A549 (cell line): Measurements from ENCODE around the gene VPS41. TPM values are rescaled to one million over a fixed set of nuclear protein-coding genes. Genes with fewer than 3 reads are reported as not detected.

Experiments used
- ATAC-seq, 2 experiments: fragments of 200-7000 bp in 1 of 2; fragments of >200 bp in 1 of 2; cut with Nextera tagmentation in 1 of 2; cut with Tn5 transposase in 1 of 2; 3 replicates each; pipeline versions ENCODE4 v1.8.0 to v1.9.1; 2018 to 2020; ENCODE audit warnings: mild to moderate bottlenecking in 1 of 2, moderate library complexity in 1 of 2
- CTCF ChIA-PET: fragments of 300-600 bp; sonication (Branson Sonifier 250); formaldehyde crosslinking; extraction: SDS; loops from one replicate; lab custom pipeline; 2021; ENCODE audit warnings: antibody characterized with exemption, inconsistent platforms; lab: Yijun Ruan, JAX
- POLR2A ChIA-PET: fragments of 350-600 bp; formaldehyde crosslinking; extraction: SDS; loops from one replicate; lab custom pipeline; 2021; ENCODE audit warnings: antibody characterized with exemption, inconsistent platforms; lab: Yijun Ruan, JAX
- DNase-seq, 2 experiments: peaks; one replicate each; pipeline versions ENCODE4 v3.0.0 to v3.0.0-alpha.2; 2011 to 2016; ENCODE audit warnings: low read depth in 1 of 2, low spot score in 1 of 2
- FAIRE-seq: peaks from 2 replicates; lab custom pipeline; 2011; peaks lifted over from hg19 to GRCh38; lab: Jason Lieb, UNC
- H3K27ac ChIP-seq, 2 experiments: fragments of >200 bp; sonication (Bioruptor Twin); formaldehyde crosslinking; 3 replicates each; pipeline ENCODE4 v1.5.1; 2016 to 2017
- H3K4me1 ChIP-seq: fragments of >200 bp; sonication (Bioruptor Twin); formaldehyde crosslinking; 3 replicates; pipeline ENCODE4 v1.6.1; 2016
- H3K4me2 ChIP-seq: fragments of >200 bp; sonication (Bioruptor Twin); formaldehyde crosslinking; 3 replicates; pipeline ENCODE4 v1.6.1; 2016
- H3K4me3 ChIP-seq: fragments of >200 bp; sonication (Bioruptor Twin); formaldehyde crosslinking; 3 replicates; pipeline ENCODE4 v1.5.1; 2016
- H3K9me3 ChIP-seq: fragments of >200 bp; sonication (Bioruptor Twin); formaldehyde crosslinking; 3 replicates; pipeline ENCODE4 v1.6.1; 2016
- CHD2 ChIP-seq: fragments of 150-350 bp; IDR thresholded peaks from 2 replicates; pipeline ENCODE4 v1.6.1; 2014; ENCODE audit warnings: low read length; ENCODE audit not compliant: partially characterized antibody
- CHD4 ChIP-seq: fragments of 200-600 bp; sonication (generic); IDR thresholded peaks from 2 replicates; pipeline ENCODE4 v1.6.1; 2016; ENCODE audit warnings: antibody characterized with exemption, mild to moderate bottlenecking, borderline replicate concordance
- E2F6 ChIP-seq: IDR thresholded peaks from 2 replicates; pipeline ENCODE4 v1.6.1; 2012; ENCODE audit warnings: low read depth, borderline replicate concordance
- KDM1A ChIP-seq: fragments of 200-600 bp; sonication (generic); IDR thresholded peaks from 2 replicates; pipeline ENCODE4 v1.6.1; 2016; ENCODE audit warnings: low read depth, mild to moderate bottlenecking
- MYC ChIP-seq: IDR thresholded peaks from 2 replicates; pipeline ENCODE4 v1.6.1; 2012; ENCODE audit warnings: mild to moderate bottlenecking, inconsistent platforms, low read length, improper control_type of control experiment, borderline replicate concordance
- NPAS2 ChIP-seq: fragments of 250-450 bp; sonication (Bioruptor Pico); IDR thresholded peaks from 2 replicates; pipeline ENCODE4 v1.8.0; 2022; ENCODE audit warnings: mild to moderate bottlenecking, moderate library complexity, borderline replicate concordance
- PHF8 ChIP-seq: fragments of 200-600 bp; sonication (generic); IDR thresholded peaks from 2 replicates; pipeline ENCODE4 v1.6.1; 2016; ENCODE audit warnings: low read depth, mild to moderate bottlenecking, antibody characterized with exemption, moderate library complexity, borderline replicate concordance
- POLR2AphosphoS2 ChIP-seq: conservative IDR thresholded peaks from 2 replicates; pipeline ENCODE4 v1.6.1; 2012; ENCODE audit warnings: low read length, improper control_type of control experiment, inconsistent platforms
- RAD21 ChIP-seq, 2 experiments: fragments of >200 bp in 1 of 2; sonication (Bioruptor Twin) in 1 of 2; formaldehyde crosslinking in 1 of 2; IDR thresholded peaks in 1 of 2; conservative IDR thresholded peaks in 1 of 2; 2 replicates in 1 of 2; 3 replicates in 1 of 2; pipeline ENCODE4 v1.6.1; 2012 to 2018; ENCODE audit warnings: inconsistent platforms in 1 of 2
- RARB ChIP-seq: fragments of 250-450 bp; sonication (Bioruptor Pico); IDR thresholded peaks from 2 replicates; pipeline ENCODE4 v1.8.0; 2021; ENCODE audit warnings: mild to moderate bottlenecking, moderate library complexity
- RCOR1 ChIP-seq: fragments of 150-350 bp; IDR thresholded peaks from 2 replicates; pipeline ENCODE4 v1.6.1; 2014; ENCODE audit warnings: antibody characterized with exemption, low read length, low read depth
- RFX5 ChIP-seq: fragments of 450-650 bp; IDR thresholded peaks from 2 replicates; pipeline ENCODE4 v1.7.1; 2014; ENCODE audit warnings: antibody characterized with exemption, mild to moderate bottlenecking, moderate library complexity
- RNF2 ChIP-seq: fragments of 200-600 bp; sonication (generic); IDR thresholded peaks from 2 replicates; pipeline ENCODE4 v1.6.1; 2016; ENCODE audit warnings: low read depth, mild to moderate bottlenecking, antibody characterized with exemption, moderate library complexity, borderline replicate concordance
- SMC3 ChIP-seq: fragments of >200 bp; sonication (Bioruptor Twin); formaldehyde crosslinking; IDR thresholded peaks from 3 replicates; pipeline ENCODE4 v1.6.1; 2018; ENCODE audit warnings: inconsistent platforms
- SREBF2 ChIP-seq: fragments of 450-650 bp; IDR thresholded peaks from 2 replicates; pipeline ENCODE4 v1.6.1; 2014; ENCODE audit warnings: mild to moderate bottlenecking, moderate library complexity
- ZFP36 ChIP-seq: fragments of 450-650 bp; IDR thresholded peaks from 2 replicates; pipeline ENCODE4 v1.6.1; 2014; ENCODE audit warnings: borderline replicate concordance; ENCODE audit not compliant: partially characterized antibody
- WGBS: methylation state at CpG from one replicate; pipeline ENCODE4 v1.1.6; 2017; ENCODE audit errors: missing lambda C conversion rate; 5-methylcytosine and 5-hydroxymethylcytosine counted together
- polyA plus RNA-seq, 4 experiments: library from polyadenylated mRNA; depleted of rRNA in 3 of 4; stranded (reverse); fragments of >200 nt; fragmentation: RNase III in 1 of 4; extraction: RNeasy Plus Mini Kit Qiagen cat#74134 plus additional on column Dnase treatment in 1 of 4; gene quantifications; 2 replicates in 3 of 4; 3 replicates in 1 of 4; pipeline ENCODE4 v1.2.3, GENCODE V29; 2011 to 2017
- TF ChIP-seq, protein P1 (sequence below): fragments of 250-450 bp; sonication (Bioruptor Pico); IDR thresholded peaks from 2 replicates; pipeline ENCODE4 v1.5.0; 2020; ENCODE audit warnings: low read depth, mild to moderate bottlenecking, moderate library complexity
- TF ChIP-seq, protein P2 (sequence below): IDR thresholded peaks from 2 replicates; pipeline ENCODE4 v1.6.1; 2012
- TF ChIP-seq, protein P3 (sequence below): fragments of >200 bp; sonication (Bioruptor Twin); formaldehyde crosslinking; IDR thresholded peaks from 2 replicates; pipeline ENCODE4 v1.6.1; 2016
- TF ChIP-seq, protein P4 (sequence below): fragments of >200 bp; sonication (Bioruptor Twin); formaldehyde crosslinking; IDR thresholded peaks from 3 replicates; pipeline ENCODE4 v1.5.1; 2016
- TF ChIP-seq, protein P5 (sequence below): fragments of 200-600 bp; sonication (generic); IDR thresholded peaks from 2 replicates; pipeline ENCODE4 v1.6.1; 2016; ENCODE audit warnings: antibody characterized with exemption, mild to moderate bottlenecking, moderate library complexity

The VPS41 gene
- polyA plus RNA-seq, 2 of the 4 experiments (the other 2 are of a cell fraction), result 24.6 to 59.9 TPM

DNA sequence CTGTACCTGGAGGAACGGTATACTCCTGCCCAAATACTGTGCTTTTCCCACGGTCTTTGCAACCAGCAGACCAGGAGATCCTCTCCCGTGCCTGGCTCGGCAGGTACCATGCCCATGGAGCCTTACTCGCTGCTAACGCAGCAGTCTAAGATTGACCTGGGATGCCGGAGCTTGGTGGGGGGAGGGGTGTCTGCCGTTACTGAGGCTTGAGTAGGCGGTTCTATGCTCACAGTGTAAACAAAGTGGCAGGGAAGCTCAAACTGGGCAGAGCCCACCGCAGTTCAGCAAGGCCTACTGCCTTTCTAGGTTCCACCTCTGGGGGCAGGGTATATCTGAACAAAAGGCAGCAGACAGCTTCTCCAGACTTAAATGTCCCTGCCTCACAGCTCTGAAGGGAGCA lies 22.7 kb downstream of the VPS41 start:
- WGBS, result 89% methylated on average over 10 of the region's 10 CpGs
- no peaks in the 10 kb centered on the region for H3K4me1 ChIP-seq
- no peak for TF ChIP-seq RFX5
- H3K4me3 ChIP-seq, result no peak overlapping the region
- ChIA-PET POLR2A (no interaction called here), CTCF (interaction anchor here (1.1 kb wide), 1 partner anchor 10 kb away, joined by 3 read pairs; no protein-coding TSS in a partner anchor)
- no peak overlapping the region for H3K4me2 ChIP-seq
- ATAC-seq (no peak), FAIRE-seq (no peak), DNase-seq (no peak)
- H3K27ac ChIP-seq, result no peak overlapping the region
- H3K9me3 ChIP-seq, result peaks cover 4% of the 10 kb centered on the region; the same call in 1 of the 3 replicates

GRCh38 chr7:38883706-38884105 lies 25.3 kb downstream of the VPS41 start:
- ChIA-PET POLR2A (no interaction called here), CTCF (no interaction called here)
- no peak overlapping the region for H3K4me3 ChIP-seq
- ATAC-seq, result no peak
- no peak for DNase-seq
- H3K4me1 ChIP-seq, result no peaks in the 10 kb centered on the region
- WGBS, result 94% methylated on average over 1 of the region's 1 CpG
- no peaks in the 10 kb centered on the region for H3K9me3 ChIP-seq
- no peak for FAIRE-seq
- H3K27ac ChIP-seq, result no peak overlapping the region
- no peak overlapping the region for H3K4me2 ChIP-seq
- TF ChIP-seq, protein P1, sequence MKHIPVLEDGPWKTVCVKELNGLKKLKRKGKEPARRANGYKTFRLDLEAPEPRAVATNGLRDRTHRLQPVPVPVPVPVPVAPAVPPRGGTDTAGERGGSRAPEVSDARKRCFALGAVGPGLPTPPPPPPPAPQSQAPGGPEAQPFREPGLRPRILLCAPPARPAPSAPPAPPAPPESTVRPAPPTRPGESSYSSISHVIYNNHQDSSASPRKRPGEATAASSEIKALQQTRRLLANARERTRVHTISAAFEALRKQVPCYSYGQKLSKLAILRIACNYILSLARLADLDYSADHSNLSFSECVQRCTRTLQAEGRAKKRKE (CRISPR knock-in tag), result no peak
- TF ChIP-seq, protein P2, sequence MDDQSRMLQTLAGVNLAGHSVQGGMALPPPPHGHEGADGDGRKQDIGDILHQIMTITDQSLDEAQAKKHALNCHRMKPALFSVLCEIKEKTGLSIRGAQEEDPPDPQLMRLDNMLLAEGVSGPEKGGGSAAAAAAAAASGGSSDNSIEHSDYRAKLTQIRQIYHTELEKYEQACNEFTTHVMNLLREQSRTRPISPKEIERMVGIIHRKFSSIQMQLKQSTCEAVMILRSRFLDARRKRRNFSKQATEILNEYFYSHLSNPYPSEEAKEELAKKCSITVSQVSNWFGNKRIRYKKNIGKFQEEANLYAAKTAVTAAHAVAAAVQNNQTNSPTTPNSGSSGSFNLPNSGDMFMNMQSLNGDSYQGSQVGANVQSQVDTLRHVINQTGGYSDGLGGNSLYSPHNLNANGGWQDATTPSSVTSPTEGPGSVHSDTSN, result no peak
- TF ChIP-seq RAD21 (conservative IDR thresholded peaks at IDR 0.05 in 1 of 2, IDR thresholded peaks at IDR 0.05 in 1 of 2) (no peak), RNF2 (no peak), KDM1A (no peak), RARB (CRISPR knock-in tag) (no peak), MYC (no peak), SMC3 (no peak), NPAS2 (CRISPR knock-in tag) (no peak), CHD2 (no peak), RCOR1 (no peak), CHD4 (no peak), POLR2AphosphoS2 (no peak), E2F6 (no peak), PHF8 (no peak), SREBF2 (no peak), ZFP36 (no peak)
- TF ChIP-seq, protein P3, sequence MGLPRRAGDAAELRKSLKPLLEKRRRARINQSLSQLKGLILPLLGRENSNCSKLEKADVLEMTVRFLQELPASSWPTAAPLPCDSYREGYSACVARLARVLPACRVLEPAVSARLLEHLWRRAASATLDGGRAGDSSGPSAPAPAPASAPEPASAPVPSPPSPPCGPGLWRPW, result no peak
- TF ChIP-seq, protein P4, sequence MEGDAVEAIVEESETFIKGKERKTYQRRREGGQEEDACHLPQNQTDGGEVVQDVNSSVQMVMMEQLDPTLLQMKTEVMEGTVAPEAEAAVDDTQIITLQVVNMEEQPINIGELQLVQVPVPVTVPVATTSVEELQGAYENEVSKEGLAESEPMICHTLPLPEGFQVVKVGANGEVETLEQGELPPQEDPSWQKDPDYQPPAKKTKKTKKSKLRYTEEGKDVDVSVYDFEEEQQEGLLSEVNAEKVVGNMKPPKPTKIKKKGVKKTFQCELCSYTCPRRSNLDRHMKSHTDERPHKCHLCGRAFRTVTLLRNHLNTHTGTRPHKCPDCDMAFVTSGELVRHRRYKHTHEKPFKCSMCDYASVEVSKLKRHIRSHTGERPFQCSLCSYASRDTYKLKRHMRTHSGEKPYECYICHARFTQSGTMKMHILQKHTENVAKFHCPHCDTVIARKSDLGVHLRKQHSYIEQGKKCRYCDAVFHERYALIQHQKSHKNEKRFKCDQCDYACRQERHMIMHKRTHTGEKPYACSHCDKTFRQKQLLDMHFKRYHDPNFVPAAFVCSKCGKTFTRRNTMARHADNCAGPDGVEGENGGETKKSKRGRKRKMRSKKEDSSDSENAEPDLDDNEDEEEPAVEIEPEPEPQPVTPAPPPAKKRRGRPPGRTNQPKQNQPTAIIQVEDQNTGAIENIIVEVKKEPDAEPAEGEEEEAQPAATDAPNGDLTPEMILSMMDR, result no peak
- TF ChIP-seq, protein P5, sequence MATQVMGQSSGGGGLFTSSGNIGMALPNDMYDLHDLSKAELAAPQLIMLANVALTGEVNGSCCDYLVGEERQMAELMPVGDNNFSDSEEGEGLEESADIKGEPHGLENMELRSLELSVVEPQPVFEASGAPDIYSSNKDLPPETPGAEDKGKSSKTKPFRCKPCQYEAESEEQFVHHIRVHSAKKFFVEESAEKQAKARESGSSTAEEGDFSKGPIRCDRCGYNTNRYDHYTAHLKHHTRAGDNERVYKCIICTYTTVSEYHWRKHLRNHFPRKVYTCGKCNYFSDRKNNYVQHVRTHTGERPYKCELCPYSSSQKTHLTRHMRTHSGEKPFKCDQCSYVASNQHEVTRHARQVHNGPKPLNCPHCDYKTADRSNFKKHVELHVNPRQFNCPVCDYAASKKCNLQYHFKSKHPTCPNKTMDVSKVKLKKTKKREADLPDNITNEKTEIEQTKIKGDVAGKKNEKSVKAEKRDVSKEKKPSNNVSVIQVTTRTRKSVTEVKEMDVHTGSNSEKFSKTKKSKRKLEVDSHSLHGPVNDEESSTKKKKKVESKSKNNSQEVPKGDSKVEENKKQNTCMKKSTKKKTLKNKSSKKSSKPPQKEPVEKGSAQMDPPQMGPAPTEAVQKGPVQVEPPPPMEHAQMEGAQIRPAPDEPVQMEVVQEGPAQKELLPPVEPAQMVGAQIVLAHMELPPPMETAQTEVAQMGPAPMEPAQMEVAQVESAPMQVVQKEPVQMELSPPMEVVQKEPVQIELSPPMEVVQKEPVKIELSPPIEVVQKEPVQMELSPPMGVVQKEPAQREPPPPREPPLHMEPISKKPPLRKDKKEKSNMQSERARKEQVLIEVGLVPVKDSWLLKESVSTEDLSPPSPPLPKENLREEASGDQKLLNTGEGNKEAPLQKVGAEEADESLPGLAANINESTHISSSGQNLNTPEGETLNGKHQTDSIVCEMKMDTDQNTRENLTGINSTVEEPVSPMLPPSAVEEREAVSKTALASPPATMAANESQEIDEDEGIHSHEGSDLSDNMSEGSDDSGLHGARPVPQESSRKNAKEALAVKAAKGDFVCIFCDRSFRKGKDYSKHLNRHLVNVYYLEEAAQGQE, result no peak
